Osteocyte (in vitro differentiated cells): ENCODE measurements around the gene LDB2. TPM values are rescaled to one million over a fixed set of nuclear protein-coding genes. Genes with fewer than 3 reads are reported as not detected.

ENCODE experiments used
- DNase-seq: peaks from one replicate; pipeline ENCODE4 v3.0.0; 2021; ENCODE audit warnings: mixed read lengths; ENCODE audit not compliant: unreplicated experiment; ENCODE audit errors: extremely low spot score
- H3K27ac Mint-ChIP-seq: one replicate; pipeline ENCODE4 v1.8.0; 2021; ENCODE audit warnings: mild to moderate bottlenecking, mixed read lengths; ENCODE audit not compliant: unreplicated experiment
- H3K27me3 Mint-ChIP-seq: one replicate; pipeline ENCODE4 v1.8.0; 2021; ENCODE audit warnings: mixed read lengths; ENCODE audit not compliant: unreplicated experiment
- H3K36me3 Mint-ChIP-seq: one replicate; pipeline ENCODE4 v1.8.0; 2021; ENCODE audit warnings: mixed read lengths; ENCODE audit not compliant: unreplicated experiment
- H3K4me1 Mint-ChIP-seq: one replicate; pipeline ENCODE4 v1.8.0; 2021; ENCODE audit warnings: mixed read lengths; ENCODE audit not compliant: unreplicated experiment
- H3K4me3 Mint-ChIP-seq: one replicate; pipeline ENCODE4 v1.8.0; 2021; ENCODE audit warnings: mild to moderate bottlenecking, moderate library complexity, mixed read lengths; ENCODE audit not compliant: unreplicated experiment
- H3K9me3 Mint-ChIP-seq: one replicate; pipeline ENCODE4 v1.8.0; 2021; ENCODE audit warnings: mixed read lengths; ENCODE audit not compliant: unreplicated experiment
- total RNA-seq: library from RNA; stranded (reverse); gene quantifications from 2 replicates; pipeline ENCODE4 v1.2.1, GENCODE V29; 2021
- TF ChIP-seq, protein P1 (sequence below): fragments of 200-600 bp; sonication (generic); IDR thresholded peaks from 2 replicates; pipeline ENCODE4 v1.5.0; 2021; ENCODE audit warnings: antibody characterized with exemption, mild to moderate bottlenecking, moderate library complexity

Gene LDB2
- total RNA-seq, 1 donor from 2014 or later = 8.7 TPM

DNA sequence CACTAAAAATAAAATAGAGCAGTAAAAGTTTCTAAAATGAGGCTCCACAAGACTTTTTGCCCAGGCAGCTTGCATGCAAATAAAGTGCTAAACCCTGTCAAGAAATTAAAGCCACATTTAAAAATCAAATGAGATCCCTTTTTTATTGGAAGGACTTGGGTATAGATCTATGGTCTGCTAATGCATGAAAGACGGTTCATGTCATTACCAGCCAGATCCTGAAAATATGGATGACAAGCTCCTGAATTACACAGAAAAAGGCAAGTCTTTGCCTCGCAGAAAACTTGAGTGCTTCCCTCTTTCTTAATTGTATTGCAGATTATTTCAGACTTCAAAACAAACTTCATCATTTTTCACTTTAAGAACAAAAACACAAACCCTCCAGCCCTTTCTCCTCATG, 169.6 kb downstream of the LDB2 start:
- no peaks in the 10 kb centered on the region for H3K36me3 Mint-ChIP-seq
- TF ChIP-seq, protein P1, sequence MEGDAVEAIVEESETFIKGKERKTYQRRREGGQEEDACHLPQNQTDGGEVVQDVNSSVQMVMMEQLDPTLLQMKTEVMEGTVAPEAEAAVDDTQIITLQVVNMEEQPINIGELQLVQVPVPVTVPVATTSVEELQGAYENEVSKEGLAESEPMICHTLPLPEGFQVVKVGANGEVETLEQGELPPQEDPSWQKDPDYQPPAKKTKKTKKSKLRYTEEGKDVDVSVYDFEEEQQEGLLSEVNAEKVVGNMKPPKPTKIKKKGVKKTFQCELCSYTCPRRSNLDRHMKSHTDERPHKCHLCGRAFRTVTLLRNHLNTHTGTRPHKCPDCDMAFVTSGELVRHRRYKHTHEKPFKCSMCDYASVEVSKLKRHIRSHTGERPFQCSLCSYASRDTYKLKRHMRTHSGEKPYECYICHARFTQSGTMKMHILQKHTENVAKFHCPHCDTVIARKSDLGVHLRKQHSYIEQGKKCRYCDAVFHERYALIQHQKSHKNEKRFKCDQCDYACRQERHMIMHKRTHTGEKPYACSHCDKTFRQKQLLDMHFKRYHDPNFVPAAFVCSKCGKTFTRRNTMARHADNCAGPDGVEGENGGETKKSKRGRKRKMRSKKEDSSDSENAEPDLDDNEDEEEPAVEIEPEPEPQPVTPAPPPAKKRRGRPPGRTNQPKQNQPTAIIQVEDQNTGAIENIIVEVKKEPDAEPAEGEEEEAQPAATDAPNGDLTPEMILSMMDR = no peak
- peaks cover 1% of the 10 kb centered on the region for H3K9me3 Mint-ChIP-seq
- no peak overlapping the region for H3K27ac Mint-ChIP-seq
- H3K4me3 Mint-ChIP-seq = no peak overlapping the region
- peaks cover 5% of the 10 kb centered on the region for H3K27me3 Mint-ChIP-seq
- peaks cover 25% of the 10 kb centered on the region for H3K4me1 Mint-ChIP-seq
- DNase-seq = no peak

DNA sequence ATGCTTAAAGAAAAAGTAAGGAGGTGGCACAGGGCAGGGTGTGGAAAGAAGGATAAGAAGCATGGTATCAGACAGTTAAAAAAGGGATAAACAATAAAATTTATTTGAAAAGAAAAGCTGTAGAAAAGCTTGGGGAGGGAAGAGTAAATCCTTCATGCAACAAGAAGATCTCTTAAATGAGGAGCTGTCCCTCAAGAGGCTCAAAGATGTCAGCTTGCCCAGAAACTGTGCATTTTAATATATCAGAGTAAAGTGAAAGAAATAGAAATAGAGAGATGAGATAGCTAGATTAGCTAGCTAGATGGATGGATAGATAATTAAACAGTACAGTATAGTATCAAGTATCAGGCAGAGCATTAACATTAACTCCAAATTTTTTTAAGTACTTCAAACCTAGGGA, 170.3 kb downstream of the LDB2 start:
- Mint-ChIP-seq H3K27me3 (peaks cover 5% of the 10 kb centered on the region), H3K36me3 (peaks cover under 1% of the 10 kb centered on the region), H3K27ac (no peak overlapping the region), H3K4me1 (peaks cover 25% of the 10 kb centered on the region), H3K4me3 (no peak overlapping the region), H3K9me3 (peaks cover 7% of the 10 kb centered on the region)
- TF ChIP-seq, protein P1 = no peak
- no peak for DNase-seq

DNA sequence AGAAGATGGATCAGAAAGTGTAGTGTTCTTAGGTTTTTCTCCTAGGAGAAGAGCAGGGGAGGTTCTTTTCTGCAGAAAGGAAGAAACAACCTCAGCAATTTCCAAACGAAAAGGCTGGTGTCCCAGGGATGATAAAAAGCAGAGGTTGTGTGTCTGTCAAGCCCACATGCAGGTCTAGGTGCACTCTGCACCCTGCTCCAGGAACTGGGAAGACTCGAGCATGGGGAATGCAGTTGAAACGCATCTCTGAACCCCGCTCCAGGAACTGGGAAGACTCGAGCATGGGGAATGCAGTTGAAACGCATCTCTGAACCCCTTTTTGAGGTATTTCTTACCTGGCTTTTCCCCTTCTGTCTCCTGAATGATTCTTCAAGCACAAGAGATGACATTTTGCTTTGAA, 171.2 kb downstream of the LDB2 start:
- Mint-ChIP-seq H3K27ac (no peak overlapping the region), H3K36me3 (peaks cover 2% of the 10 kb centered on the region), H3K9me3 (peaks cover 10% of the 10 kb centered on the region), H3K27me3 (peaks cover 5% of the 10 kb centered on the region), H3K4me3 (no peak overlapping the region), H3K4me1 (peaks cover 25% of the 10 kb centered on the region)
- no peak for DNase-seq
- TF ChIP-seq, protein P1 = no peak

DNA sequence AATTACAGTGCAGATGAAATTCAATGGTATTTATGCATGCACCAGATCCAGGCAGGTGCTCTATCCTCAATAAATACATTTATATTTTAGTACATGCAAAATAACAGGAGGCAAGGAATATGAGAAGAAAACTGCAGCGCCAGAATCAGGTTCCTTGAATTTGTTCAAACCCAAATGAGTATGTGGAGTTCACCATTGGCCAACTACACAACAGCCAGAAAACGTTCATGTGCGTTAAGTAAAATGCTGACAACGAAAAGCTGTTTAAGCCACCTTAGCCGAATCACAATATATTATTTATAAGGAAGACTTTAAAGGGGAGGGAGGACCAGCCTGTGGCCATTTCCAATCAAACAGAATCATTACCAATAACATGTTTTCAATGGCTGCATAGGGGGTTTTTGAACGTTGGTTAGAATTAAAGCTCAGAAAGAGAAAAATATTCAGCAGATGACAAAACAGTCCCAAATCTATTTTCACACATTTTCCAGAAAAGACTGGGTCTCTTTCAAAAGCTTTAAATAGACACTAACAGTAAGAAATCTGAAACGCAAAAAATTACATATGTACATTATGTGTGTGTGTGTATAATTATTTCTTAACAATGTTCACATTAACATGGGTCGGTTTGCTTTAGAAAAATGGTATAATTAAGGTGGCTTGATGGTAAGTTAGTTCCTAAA, 171.9 kb downstream of the LDB2 start:
- H3K9me3 Mint-ChIP-seq = peaks cover 10% of the 10 kb centered on the region
- DNase-seq = no peak
- H3K4me1 Mint-ChIP-seq = peaks cover 25% of the 10 kb centered on the region
- H3K4me3 Mint-ChIP-seq = no peak overlapping the region
- peaks cover 2% of the 10 kb centered on the region for H3K36me3 Mint-ChIP-seq
- TF ChIP-seq, protein P1 = no peak
- peaks cover 5% of the 10 kb centered on the region for H3K27me3 Mint-ChIP-seq
- H3K27ac Mint-ChIP-seq = no peak overlapping the region

DNA sequence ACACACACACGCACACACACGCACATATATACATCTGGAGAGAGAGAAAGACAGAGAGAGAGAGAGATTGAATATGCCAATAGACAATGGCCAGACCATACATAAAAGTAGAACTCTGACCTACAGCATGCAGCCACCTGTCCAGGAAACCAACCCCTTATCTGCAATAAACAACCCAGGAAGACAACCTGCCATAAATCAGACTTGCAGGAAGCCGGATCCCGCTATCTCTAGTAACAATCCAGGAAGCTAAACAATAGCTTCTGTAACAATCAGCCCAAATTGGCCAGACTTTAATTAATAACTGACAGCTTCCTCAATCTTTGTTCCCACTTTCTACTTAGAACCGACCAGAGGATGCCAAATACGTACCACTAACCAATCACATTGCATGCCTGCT, 173.2 kb downstream of the LDB2 start:
- H3K36me3 Mint-ChIP-seq = peaks cover 2% of the 10 kb centered on the region
- peaks cover 10% of the 10 kb centered on the region for H3K9me3 Mint-ChIP-seq
- H3K4me3 Mint-ChIP-seq = no peak overlapping the region
- no peak overlapping the region for H3K27ac Mint-ChIP-seq
- no peak for DNase-seq
- peaks cover 5% of the 10 kb centered on the region for H3K27me3 Mint-ChIP-seq
- TF ChIP-seq, protein P1 = no peak
- H3K4me1 Mint-ChIP-seq = peaks cover 20% of the 10 kb centered on the region
